NCI-H146 treated with DMSO at 0.1 percent for 48 hours (cell line): ENCODE results near the gene CDT1.

ENCODE experiments used
- DNase-seq: peaks from one replicate; lab custom pipeline; 2025; ENCODE audit not compliant: unreplicated experiment; lab: John Stamatoyannopoulos, UW

CDT1 gene

DNA sequence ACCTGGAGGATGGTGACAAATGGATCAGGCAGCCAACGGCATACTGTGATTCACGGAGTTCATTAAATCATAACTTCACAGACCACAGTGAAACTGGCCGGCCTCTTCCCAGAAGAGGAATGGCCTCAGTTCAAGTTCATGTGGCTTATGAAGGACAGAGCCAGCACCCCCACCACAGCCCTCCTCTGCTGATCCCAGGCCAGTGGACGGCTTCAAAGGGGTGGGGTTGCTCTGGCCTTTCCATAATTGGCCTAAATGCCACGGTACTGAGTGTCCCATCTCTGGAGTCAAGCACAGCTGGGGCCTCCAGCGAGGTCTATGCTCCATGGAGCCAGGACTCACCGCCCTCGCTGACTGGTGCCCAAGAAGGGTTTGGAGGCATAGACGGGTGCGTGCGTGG is 31.8 kb downstream of the CDT1 start:
- DNase-seq: no peak

GRCh38 chr16:88835818-88836217 is 32.2 kb downstream of the CDT1 start:
- DNase-seq: no peak

DNA sequence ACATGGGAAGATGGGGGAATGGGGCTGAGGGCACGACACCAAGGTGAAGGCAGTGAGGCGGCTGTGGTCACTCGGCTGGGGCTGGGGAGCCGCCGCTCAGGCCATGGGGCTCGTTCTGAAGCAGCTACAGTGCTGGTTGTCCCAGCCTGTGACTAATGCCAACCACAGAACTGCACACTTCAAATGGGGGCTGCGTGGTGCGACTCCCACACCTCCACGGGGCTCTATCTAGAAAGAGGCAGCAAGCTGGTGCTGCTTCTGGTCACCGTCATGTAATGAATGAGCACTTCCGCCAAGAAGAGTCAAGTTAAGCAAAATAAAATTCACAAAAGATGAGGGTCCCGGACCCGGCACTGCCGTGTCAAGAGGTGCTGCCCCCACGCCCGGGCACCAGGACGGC is 33.2 kb downstream of the CDT1 start:
- DNase-seq: no peak

DNA sequence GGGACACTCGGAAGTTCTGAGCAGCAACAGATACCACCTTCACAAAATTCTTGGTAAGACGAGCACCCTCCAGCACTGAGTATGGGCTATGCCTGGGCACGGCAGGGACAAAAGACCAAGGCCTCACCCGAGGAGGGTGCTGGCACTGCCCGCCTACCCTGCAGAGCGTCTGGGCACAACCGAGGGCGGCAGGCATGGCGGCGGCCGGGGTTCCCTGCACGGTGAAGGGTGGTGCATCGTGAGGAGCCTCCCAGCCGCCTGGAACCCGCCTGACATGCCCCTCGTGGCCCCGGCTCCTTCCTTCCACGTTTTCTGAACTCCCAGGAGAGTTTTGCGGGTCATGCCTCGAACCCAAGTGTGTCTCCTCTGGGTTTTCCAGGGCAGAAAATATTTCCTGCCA is 34.2 kb downstream of the CDT1 start:
- DNase-seq: no peak

GRCh38 chr16:88838566-88838965 is 35.0 kb downstream of the CDT1 start:
- DNase-seq: no peak

- no peak for DNase-seq
Observed at GRCh38 chr16:88839026-88839529, 35.5 kb downstream of the CDT1 start.

DNA sequence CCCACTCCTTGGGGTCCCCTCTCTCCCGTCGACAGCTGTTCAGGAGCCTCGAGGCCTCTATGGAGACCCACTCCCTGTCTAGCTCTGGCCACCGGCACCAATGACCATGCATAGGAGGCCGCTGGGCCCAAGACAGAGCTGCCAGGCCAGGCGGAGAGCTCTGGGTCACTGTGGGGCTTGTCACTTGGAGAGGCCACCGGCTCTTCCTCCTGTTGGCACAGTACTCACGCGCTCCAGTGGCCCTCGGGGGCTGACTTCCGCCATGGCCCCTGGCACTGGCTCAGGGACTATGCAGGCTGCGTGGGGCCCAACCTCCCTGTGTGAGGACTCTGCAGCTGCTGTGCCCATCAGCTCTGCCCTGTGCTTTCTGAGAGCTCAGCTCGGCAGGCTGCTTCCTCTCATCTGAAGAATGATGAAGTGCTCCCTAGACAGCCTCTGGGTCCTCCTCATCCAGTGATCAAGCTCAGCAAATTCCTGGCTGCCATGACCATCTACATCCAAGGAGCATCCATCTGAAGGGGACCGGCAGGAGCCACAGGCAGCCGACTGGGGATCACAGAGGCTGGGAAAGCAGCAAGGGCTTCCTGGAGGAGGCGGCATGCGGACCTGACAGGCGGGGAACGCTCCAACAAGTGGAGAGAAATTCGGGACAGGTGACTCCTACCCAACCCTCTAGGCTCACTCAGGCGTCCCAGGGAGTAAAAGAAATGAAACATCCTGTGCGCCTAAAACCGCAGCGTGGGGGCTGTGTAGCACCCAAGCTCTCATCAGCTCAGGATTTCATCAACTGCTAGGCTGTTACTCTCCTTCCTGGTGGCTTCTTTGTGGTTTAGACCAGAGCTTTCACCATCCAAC is 36.4 kb downstream of the CDT1 start:
- no peak for DNase-seq

DNA sequence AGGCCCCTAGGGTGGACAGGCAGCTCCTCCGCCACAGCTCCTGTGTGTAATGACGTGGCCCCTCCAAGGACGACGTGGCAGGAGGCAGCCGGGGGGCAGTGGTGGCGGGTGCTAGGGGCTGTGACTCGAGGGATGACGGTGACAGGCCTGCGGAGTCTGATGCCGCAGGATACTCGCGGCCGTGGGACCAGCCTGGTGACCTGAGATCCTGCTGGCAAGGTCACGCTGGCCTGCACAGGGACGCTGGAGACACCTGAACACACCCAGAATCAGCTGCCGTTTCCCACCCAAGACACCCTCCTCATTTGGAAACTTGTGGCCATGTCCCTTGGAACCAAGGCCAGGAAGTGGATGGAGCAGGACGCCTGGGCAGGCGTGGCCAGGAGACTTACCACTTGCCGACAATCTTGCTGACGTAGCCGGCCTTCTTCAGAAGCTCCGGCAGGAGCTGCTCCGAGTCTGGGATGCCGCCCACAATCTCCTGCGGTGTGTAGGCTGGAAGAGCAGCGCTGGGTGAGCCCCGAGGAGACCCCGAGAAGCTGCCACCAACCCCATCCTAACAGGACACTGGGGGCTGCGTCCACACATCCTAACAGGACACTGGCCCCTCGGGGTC is 37.1 kb downstream of the CDT1 start:
- no peak for DNase-seq

GRCh38 chr16:88841521-88842307 is 38.1 kb downstream of the CDT1 start:
- no peak for DNase-seq

DNA sequence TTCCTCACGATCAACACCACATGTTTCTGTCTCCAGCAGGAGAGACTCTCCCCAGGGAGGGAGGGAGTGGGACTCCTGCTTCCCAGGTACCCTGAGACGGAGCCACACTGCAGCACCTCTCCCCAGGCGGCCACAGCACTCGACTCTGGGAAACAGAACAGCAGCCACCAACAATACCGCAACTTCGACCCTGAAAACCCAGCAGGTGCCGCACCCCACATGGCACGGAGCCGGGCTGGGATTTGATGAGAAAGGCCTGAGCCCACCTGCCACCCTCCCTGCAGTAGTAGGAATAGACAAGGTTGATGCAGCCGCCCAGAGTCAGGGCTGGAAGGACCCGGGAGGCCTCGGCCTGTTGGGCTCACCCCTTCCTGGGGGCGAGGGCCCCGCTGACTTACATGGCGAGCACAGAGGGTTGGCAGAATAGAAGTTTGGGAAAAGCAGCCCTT is 38.7 kb downstream of the CDT1 start:
- DNase-seq: no peak

DNA sequence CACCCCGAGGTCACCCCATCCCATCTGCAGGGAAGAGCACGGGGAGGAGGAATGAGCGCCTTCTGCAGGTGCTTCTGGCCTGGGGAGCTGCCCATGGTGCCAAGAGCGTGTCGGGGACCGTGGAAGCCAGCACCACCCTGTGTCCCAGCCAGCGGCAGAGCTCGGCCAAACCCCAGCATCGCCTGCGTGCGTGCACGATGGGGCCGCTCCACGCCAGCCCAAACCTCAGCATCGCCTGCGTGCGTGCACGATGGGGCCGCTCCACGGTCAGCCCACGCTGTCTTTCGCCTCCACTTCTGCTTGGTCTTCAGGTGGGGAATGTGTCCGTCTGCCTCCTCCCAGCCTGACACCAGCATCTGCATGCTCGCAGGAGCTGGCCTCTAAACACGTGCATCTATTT is 39.2 kb downstream of the CDT1 start:
- DNase-seq: no peak

DNA sequence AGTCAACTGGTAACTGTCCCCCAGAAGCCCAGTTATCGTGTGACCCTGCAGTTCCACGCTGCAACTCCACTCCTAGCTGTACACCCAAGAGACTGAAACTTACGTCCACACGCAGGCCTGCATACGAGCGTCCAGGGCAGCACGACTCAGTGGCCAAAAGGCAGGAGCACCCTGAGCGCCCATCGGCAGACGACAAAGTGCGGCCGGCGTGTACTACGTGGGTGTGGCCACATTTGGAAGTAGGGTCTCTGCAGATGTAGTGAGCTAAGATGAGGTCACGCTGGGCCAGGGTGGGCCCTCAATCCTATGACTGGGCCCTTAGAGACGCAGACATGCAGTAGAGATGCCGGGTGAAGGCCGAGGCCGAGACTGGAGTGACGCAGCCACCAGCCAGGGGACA is 39.7 kb downstream of the CDT1 start:
- no peak for DNase-seq

GRCh38 chr16:88844419-88845036 is 40.9 kb downstream of the CDT1 start:
- DNase-seq: no peak

- DNase-seq: no peak
Observed at GRCh38 chr16:88846088-88846487, 42.5 kb downstream of the CDT1 start.

DNA sequence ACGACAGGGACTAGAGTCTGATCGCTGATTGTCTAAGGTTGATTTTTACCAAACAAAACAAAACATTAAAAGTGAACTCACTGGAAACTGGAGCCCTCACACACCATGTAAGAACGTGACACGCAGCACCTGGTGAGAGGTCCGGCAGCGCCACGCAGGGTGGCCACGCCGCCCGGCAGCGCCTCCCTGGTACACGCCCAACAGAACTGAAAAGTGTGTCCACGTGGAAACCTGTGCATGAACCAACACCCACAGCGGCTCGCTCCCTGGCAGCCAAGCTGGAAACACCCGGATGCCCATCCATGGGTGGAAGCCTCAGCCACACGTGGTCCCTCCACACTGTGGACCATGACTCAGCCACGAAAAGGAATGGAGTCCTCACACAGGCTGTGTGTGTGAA is 44.1 kb downstream of the CDT1 start:
- DNase-seq: no peak

- DNase-seq: no peak
Observed at GRCh38 chr16:88848557-88848956, 45.0 kb downstream of the CDT1 start.

DNA sequence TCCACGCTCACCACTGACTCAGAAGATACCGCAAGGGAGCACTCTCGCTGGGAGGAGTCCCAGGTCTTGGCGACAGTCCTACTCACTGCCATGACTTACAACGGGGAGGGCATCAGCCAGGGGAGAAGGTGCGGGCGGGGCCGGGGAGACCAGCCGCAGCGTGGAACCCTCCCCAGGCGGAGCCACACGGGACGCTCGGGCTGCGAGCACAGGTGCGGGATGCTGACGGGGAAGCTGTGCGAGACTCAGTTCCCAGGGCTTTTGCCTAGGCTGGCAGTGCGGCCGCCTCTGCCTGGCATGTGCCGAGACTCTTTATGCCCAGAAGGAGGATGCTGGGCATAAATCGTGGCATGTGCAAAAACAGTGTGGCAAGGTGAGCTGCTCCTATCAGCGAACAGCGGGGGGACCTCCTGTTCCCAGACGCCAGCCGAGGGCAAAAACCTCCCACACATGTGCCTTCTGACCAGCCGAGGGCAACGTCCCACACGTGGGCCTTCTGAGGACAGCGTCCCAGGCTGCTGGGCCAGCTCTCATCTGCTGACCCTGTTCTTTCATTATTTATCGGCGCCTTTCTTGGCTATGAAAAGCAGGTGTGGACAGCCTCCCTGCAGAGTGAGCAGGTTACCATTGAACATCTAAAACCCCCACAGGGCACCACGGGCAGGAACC is 47.1 kb downstream of the CDT1 start:
- no peak for DNase-seq

DNA sequence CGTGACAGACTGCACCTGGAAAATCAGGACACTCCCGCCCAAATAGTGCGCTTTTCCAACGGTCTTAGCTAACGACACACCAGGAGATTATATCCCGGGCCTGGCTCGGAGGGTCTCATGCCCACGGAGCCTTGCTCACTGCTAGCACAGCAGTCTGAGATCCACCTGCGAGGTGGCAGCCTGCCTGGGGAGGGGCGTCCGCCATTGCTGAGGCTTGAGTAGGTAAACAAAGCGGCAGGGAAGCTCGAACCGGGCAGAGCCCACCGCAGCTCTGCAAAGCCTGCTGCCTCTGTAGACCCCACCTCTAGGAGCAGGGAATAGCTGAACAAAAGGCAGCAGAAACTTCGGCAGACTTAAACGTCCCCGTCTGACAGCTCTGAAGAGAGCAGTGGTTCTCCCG is 48.0 kb downstream of the CDT1 start:
- DNase-seq: no peak

DNA sequence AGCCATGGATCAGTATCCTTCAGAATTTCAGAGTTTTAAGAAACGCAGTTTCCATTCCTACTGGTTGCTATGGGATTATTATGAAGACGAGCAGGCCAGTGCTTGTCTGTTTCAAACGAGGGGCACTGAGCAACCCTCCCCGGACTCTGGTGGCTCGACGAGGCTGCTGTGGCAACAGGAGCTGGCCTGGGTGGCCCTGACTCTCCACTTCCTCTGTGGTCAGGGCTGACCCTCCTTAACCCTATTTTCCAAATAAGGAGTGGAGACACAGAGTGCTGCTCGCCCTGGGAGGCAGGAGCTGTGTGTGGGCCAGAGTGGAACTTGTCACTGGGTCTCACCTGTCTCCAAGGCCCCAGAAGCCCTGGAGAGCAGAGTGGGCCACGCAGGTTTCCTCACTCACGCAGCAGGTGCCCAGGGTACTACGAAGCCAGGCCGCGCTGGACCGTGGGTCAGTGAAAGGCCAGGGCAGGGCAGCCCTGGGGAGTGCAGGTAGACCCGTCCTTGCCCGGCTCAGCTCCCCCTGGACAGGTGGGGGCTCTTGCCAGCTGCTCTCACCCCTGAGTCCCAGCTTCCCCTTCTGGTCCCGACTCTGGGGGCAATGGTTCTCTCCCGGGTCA is 49.8 kb downstream of the CDT1 start:
- DNase-seq: no peak
